ENCODE measurements around the gene UCHL3.
"Not testable (repeated sequence)": the region's sequence is repeated elsewhere in the genome, so short reads cannot be mapped to it uniquely, and the experiment has no call there.

DNA sequence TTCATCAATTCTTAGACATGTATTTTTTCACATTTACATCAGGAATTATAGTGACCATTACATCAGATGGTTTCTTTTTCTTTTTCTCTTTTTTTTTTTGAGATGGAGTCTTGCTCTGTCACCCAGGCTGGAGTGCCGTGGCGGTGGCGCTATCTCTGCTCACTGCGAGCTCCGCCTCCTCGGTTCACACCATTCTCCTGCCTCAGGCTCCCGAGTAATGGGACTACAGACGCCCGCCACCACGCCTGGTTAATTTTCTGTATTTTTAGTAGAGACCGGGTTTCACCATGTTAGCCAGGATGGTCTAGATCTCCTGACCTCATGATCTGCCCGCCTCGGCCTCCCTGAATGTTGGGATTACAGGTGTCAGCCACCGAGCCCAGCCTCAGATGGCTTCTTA is 4.2 kb upstream of the UCHL3 start:
- TF ChIP-seq, protein P1, sequence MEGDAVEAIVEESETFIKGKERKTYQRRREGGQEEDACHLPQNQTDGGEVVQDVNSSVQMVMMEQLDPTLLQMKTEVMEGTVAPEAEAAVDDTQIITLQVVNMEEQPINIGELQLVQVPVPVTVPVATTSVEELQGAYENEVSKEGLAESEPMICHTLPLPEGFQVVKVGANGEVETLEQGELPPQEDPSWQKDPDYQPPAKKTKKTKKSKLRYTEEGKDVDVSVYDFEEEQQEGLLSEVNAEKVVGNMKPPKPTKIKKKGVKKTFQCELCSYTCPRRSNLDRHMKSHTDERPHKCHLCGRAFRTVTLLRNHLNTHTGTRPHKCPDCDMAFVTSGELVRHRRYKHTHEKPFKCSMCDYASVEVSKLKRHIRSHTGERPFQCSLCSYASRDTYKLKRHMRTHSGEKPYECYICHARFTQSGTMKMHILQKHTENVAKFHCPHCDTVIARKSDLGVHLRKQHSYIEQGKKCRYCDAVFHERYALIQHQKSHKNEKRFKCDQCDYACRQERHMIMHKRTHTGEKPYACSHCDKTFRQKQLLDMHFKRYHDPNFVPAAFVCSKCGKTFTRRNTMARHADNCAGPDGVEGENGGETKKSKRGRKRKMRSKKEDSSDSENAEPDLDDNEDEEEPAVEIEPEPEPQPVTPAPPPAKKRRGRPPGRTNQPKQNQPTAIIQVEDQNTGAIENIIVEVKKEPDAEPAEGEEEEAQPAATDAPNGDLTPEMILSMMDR (conservative IDR thresholded peaks at IDR 0.05; ENCODE audit: low read depth, low read length): not testable (repeated sequence)
- TF ChIP-seq EZH2 (IDR thresholded peaks at IDR 0.05; ENCODE audit: borderline replicate concordance, low read depth, low read length, poor library complexity, severe bottlenecking): not testable (repeated sequence)
